Measurements from ENCODE around the gene RPS6KB2.

DNA sequence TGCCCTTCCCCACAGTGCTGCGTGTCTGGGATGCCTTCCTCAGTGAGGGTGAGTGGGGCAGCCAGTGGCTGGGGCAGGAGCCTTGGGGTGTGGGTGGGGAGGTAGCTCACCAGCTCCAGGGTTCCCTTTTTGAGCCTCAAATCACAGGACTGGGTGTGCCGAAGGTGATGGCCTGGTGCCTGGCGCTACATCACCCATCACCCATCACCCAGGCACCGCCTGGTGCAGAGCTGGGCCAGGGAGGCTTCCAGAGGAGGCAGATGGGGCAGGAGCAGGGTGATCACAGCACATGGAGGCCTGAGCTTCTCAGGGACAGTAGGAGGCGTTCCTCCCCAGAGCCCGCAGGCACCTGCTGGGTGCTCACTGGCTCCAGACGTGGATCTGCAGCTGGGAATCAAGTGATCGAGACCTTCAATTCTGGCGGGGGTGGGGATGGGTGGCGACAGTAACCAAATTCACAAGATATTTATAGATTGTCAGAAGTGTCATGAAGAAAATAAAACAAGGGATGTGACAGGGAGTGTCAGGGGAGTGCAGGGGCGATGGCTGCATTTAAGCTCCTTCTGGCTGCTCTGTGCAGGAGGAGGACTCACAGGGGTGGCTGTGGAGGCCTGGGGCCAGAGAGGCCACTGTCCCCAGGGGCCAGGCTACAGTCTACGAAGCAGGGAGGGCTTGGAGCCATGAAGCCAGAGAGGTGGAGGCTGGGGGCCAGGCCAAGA is 21.2 kb upstream of the RPS6KB2 start:
- TF ChIP-seq, protein P1, sequence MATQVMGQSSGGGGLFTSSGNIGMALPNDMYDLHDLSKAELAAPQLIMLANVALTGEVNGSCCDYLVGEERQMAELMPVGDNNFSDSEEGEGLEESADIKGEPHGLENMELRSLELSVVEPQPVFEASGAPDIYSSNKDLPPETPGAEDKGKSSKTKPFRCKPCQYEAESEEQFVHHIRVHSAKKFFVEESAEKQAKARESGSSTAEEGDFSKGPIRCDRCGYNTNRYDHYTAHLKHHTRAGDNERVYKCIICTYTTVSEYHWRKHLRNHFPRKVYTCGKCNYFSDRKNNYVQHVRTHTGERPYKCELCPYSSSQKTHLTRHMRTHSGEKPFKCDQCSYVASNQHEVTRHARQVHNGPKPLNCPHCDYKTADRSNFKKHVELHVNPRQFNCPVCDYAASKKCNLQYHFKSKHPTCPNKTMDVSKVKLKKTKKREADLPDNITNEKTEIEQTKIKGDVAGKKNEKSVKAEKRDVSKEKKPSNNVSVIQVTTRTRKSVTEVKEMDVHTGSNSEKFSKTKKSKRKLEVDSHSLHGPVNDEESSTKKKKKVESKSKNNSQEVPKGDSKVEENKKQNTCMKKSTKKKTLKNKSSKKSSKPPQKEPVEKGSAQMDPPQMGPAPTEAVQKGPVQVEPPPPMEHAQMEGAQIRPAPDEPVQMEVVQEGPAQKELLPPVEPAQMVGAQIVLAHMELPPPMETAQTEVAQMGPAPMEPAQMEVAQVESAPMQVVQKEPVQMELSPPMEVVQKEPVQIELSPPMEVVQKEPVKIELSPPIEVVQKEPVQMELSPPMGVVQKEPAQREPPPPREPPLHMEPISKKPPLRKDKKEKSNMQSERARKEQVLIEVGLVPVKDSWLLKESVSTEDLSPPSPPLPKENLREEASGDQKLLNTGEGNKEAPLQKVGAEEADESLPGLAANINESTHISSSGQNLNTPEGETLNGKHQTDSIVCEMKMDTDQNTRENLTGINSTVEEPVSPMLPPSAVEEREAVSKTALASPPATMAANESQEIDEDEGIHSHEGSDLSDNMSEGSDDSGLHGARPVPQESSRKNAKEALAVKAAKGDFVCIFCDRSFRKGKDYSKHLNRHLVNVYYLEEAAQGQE (IDR thresholded peaks at IDR 0.05; ENCODE audit: insufficient read depth in 1 of 2, low read depth in 2 of 2, low read length in 2 of 2) = no peak
- TF ChIP-seq POLR2AphosphoS5 (IDR thresholded peaks at IDR 0.05; ENCODE audit: low read depth, low read length) (no peak), SIN3A (IDR thresholded peaks at IDR 0.05; ENCODE audit: borderline replicate concordance, insufficient read depth, low read length) (no peak), TAF1 (IDR thresholded peaks at IDR 0.05; ENCODE audit: borderline replicate concordance, insufficient read depth, low read length) (no peak)
